Measurements from ENCODE around the gene ANKRD6.

The ANKRD6 gene

DNA sequence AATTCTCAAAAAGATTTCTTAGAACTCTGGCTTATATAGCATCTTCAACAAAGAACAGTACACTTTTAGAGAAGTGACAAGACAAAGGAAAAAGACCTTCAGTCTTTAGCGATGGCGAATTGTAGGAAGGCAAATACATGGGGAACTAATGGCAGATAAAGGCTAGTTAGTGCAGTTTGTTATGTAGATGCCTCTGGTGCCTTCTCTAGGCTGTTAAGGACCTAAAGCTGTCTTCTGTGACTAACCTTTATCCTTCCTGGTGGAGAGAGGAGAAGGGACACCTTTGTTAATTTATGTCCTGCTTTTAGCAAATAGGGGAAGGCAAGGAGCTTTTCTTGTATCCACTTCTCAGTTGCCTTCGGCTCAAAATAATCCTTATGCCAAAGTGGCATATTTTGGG lies 7.2 kb downstream of the ANKRD6 start:
- no peak for TF ChIP-seq CTCF (IDR thresholded peaks at IDR 0.05; ENCODE audit: control extremely low read depth, extremely low read depth, low read depth, missing control alignments)
- POLR2A ChIA-PET, result no interaction called here
- DNase-seq (ENCODE audit: extremely low spot score), result no peak
- CTCF ChIA-PET, result interaction anchor here (0.8 to 1.2 kb wide), 2 partner anchors 8 to 21 kb away, joined by 3 to 5 read pairs; no protein-coding TSS in a partner anchor

DNA sequence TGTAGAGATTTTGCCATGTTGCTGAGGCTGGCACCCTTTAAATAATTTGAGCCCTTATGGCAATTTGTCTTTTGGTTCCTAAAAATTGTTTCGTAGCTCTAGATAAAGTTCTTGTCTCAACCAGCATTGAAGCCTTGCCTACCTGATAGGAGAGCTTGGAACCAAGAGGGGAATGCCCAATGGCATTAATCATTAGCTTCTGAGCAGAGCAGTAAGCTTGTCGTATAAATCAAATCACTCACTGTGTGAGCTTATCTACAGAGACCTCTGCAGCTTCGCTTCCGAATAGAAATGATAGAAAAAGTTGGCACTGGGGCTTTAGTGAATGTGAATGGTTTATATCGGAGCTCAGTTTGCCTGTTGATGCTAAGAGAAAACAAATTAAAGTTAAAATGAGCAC lies 10.7 kb downstream of the ANKRD6 start:
- TF ChIP-seq CTCF (IDR thresholded peaks at IDR 0.05; ENCODE audit: control extremely low read depth, extremely low read depth, low read depth, missing control alignments), result no peak
- no peak for DNase-seq (ENCODE audit: extremely low spot score)
- ChIA-PET CTCF (interaction anchor here (0.8 to 2.6 kb wide), 5 partner anchors 10 to 282 kb away, joined by 3 to 12 read pairs (median 4); partner anchors contain the start of gene ANKRD6), POLR2A (no interaction called here)

DNA sequence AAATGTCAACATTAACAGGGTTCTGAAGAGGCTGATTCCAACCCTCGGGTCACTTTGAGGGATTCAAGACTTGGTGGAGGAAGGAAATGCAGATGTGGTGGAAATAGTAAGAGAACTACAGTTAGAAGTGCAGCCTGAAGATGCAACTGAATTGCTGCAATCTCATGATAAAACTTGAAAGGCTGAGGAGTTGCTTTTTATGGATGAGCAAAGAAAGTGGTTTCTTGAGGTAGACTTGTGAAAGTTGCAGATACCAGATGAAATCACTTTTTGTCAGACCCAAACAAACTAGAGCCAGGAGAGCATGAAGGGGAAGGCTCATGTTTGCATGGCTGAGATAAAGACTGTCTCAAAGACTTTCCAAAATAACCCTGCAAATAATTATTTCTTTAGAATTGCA lies 16.2 kb downstream of the ANKRD6 start:
- ChIA-PET CTCF (no interaction called here), POLR2A (no interaction called here)
- no peak for DNase-seq (ENCODE audit: extremely low spot score)
- TF ChIP-seq CTCF (IDR thresholded peaks at IDR 0.05; ENCODE audit: control extremely low read depth, extremely low read depth, low read depth, missing control alignments), result no peak

DNA sequence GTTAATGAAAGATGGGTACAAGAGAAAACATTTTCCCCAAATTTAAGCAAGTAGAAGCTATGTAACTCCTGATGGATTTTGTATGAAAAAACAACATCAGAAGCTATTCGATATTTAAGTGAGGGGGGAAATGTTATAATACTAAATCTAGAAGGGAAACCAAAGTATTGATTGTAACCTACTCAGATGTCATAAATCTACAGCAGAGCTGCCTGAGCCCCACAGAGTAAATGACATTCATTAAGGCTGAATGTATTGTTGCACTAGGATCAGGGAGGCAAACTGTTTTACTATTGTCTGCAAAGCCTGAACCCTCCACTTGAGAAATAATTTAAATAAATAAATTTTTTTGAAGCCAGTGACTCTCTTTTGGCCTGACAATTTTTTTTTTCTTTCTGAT lies 19.3 kb downstream of the ANKRD6 start:
- ChIA-PET CTCF (interaction anchor here (1.0 to 2.7 kb wide), 6 partner anchors 9 to 157 kb away, joined by 3 to 12 read pairs (median 4); partner anchors contain the start of gene ANKRD6), POLR2A (no interaction called here)
- no peak for DNase-seq (ENCODE audit: extremely low spot score)
- no peak for TF ChIP-seq CTCF (IDR thresholded peaks at IDR 0.05; ENCODE audit: control extremely low read depth, extremely low read depth, low read depth, missing control alignments)

GRCh38 chr6:89454300-89454699 lies 21.3 kb downstream of the ANKRD6 start:
- POLR2A ChIA-PET, result no interaction called here
- no peak for DNase-seq (ENCODE audit: extremely low spot score)
- no peak for TF ChIP-seq CTCF (IDR thresholded peaks at IDR 0.05; ENCODE audit: control extremely low read depth, extremely low read depth, low read depth, missing control alignments)
- CTCF ChIA-PET, result no interaction called here

DNA sequence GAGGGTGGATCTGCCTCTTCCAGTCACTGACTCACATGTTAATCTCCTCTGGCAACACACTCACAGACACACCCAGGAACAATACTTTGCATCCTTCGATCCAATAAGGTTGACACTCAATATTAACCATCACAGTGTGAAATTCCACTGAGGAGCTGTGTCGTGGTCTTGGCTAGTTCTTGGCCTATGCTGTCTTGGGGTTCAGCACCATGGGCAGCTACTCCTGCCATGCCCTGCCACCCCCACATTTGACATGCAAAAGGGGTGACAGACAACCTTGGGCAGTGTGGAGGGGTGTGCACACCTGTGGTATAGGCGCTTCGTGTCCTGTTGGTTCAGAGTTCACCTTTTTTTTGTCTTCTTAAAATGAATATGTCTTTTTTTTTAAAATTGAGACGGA lies 25.8 kb downstream of the ANKRD6 start:
- CTCF ChIA-PET, result interaction anchor here (1.2 kb wide), 1 partner anchor 12 kb away, joined by 4 read pairs; no protein-coding TSS in a partner anchor

More for the DNA sequence above, 25.8 kb downstream of the ANKRD6 start:
- TF ChIP-seq CTCF (IDR thresholded peaks at IDR 0.05; ENCODE audit: control extremely low read depth, extremely low read depth, low read depth, missing control alignments), result no peak
- no peak for DNase-seq (ENCODE audit: extremely low spot score)
- POLR2A ChIA-PET, result no interaction called here

Measured in GM10248 (cell line).